Heart right ventricle (tissue), 16 donors: Measurements from ENCODE around the gene DCDC2. TPM values are rescaled to one million over a fixed set of nuclear protein-coding genes. Genes with fewer than 3 reads are reported as not detected.
"Not testable (repeated sequence)": the region's sequence is repeated elsewhere in the genome, so short reads cannot be mapped to it uniquely, and the experiment has no call there.

Source experiments
- ATAC-seq, 8 donors: fragments of 200-7000 bp; cut with Tn5 transposase; one replicate each; pipeline ENCODE4 v1.9.1; 2020; ENCODE audit warnings: mild to moderate bottlenecking in 8 of 8, moderate library complexity in 8 of 8, moderate number of reproducible peaks in 1 of 8
- DNase-seq, 2 donors: peaks; one replicate each; pipeline ENCODE4 v3.0.0-alpha.2; 2020
- H3K27ac ChIP-seq, 10 donors: fragments of 200-600 bp; sonication (generic) in 2 of 10; one replicate each; pipeline versions ENCODE4 v1.5.0 to v1.8.0; 2020 to 2022; ENCODE audit warnings: mild to moderate bottlenecking in 3 of 10
- H3K27me3 ChIP-seq, 7 donors: fragments of 200-600 bp; one replicate each; pipeline ENCODE4 v1.8.0; 2021 to 2022; ENCODE audit warnings: mild to moderate bottlenecking in 2 of 7
- H3K36me3 ChIP-seq, 9 donors: fragments of 200-600 bp; sonication (generic) in 1 of 9; one replicate each; pipeline versions ENCODE4 v1.5.0 to v1.8.0; 2020 to 2022; ENCODE audit warnings: mild to moderate bottlenecking in 2 of 9
- H3K4me1 ChIP-seq, 9 donors: fragments of 200-600 bp; sonication (generic) in 1 of 9; one replicate each; pipeline versions ENCODE4 v1.5.0 to v1.8.0; 2020 to 2022; ENCODE audit warnings: mild to moderate bottlenecking in 4 of 9
- H3K4me3 ChIP-seq, 10 donors: fragments of 200-600 bp; sonication (generic) in 2 of 10; one replicate each; pipeline versions ENCODE4 v1.5.0 to v1.8.0; 2020 to 2022; ENCODE audit warnings: mild to moderate bottlenecking in 7 of 10, moderate library complexity in 2 of 10
- H3K9me3 ChIP-seq, 11 donors: fragments of 200-600 bp in 10 of 11; sonication (generic) in 2 of 11; one replicate each; pipeline versions ENCODE4 v1.5.0 to v1.8.0; 2013 to 2022; ENCODE audit warnings: mild to moderate bottlenecking in 2 of 11, control low read depth in 1 of 11, moderate library complexity in 1 of 11
- CTCF ChIP-seq, 9 donors: fragments of 200-600 bp; sonication (generic) in 2 of 9; IDR thresholded peaks; one replicate each; pipeline versions ENCODE4 v1.5.0 to v1.8.0; 2021 to 2022; ENCODE audit warnings: antibody characterized with exemption in 9 of 9, mild to moderate bottlenecking in 5 of 9, moderate library complexity in 1 of 9
- WGBS, 2 donors: extraction: QIAGEN DNeasy Blood & Tissue Kit; methylation state at CpG; one replicate each; pipeline ENCODE4 v1.1.7; 2013; ENCODE audit warnings: inconsistent platforms in 1 of 2; 5-methylcytosine and 5-hydroxymethylcytosine counted together
- intact Hi-C, 10 donors: fragments of 100-400 bp; cut with DNase I; formaldehyde crosslinking; loops; one replicate each; pipeline versions ENCODE4 v1.11.1 to v1.14.2; 2022
- polyA plus RNA-seq, 2 donors: library from polyadenylated mRNA; stranded (reverse); fragments of 200-250 nt; gene quantifications; one replicate each; pipeline ENCODE4 v1.2.3, GENCODE V29; 2013
- total RNA-seq, 10 donors: library from RNA; stranded (reverse); fragmentation: NEBNext Ultra II Directional in 3 of 10; extraction: Animal tissue kit (Norgen Biotek cat#: 25700) in 3 of 10; gene quantifications; one replicate each; pipeline versions ENCODE4 v1.2.1 to v1.2.4, GENCODE V29; 2021 to 2023
- donor health status: Arrhythmogenic right ventricular cardiomyopathy.
- donor health status: ischemic (EF 13 %, LVEDD 7.1; RV severe dilation, severe dysfunction).
- donor health status: healthy with polysubstance abuse.
- donor health status: DM: no; HTN: yes; CAD: no.
- donor health status: DM: no; HTN: no; CAD: no.
- donor health status: ischemic (EF 25% LVEDD 6.9; RV normal size, moderate dysfunction).
- donor health status: ischemic (EF 25% LVEDD 5.7; RV mildly dilated, moderate dysfunction).
- donor health status: healthy.
- donor health status: DM: yes; HTN: yes; CAD: no.
- donor health status: Ischemic cardiomyopathy.
- donor health status: ischemic (EF 35%, LVEDD 5.7; RV mildly dilated, moderate dysfunction).
- donor health status: nonischemic (EF 11% LVEDD 7.7; RV severe dilation, severe dysfunction).
- donor health status: DM: yes; HTN: yes; CAD: no.
- donor health status: PGD.
- donor health status: ischemic (EF 29% LVEDD 5.4; RV normal size, mild dysfunction).
- donor health status: nonischemic (EF 23%, LVEDD 6.1; RV moderate dilation, normal function).

DCDC2 gene
- total and polyA plus RNA-seq, 12 donors, result 0.06 TPM; not detected in 11

- intact Hi-C loops, result no loop called here
- Histone ChIP-seq H3K27me3 (peaks cover 0 to 6% (median 0%) of the 10 kb centered on the region in 7 donors), H3K9me3 (peaks cover 0 to 22% (median 0%) of the 10 kb centered on the region in 11 donors), H3K36me3 (no peaks in the 10 kb centered on the region), H3K27ac (no peak overlapping the region), H3K4me1 (no peaks in the 10 kb centered on the region), H3K4me3 (no peak overlapping the region)
- DNase-seq (no peak), ATAC-seq (no peak)
- TF ChIP-seq CTCF (IDR thresholded peaks at IDR 0.05), result no peak
- WGBS, 2 donors, result 42 to 48% methylated on average over 4 of the region's 4 CpGs
These were observed 107.9 kb downstream of the DCDC2 start for GRCh38 chr6:24249926-24250325.

- intact Hi-C loops, result no loop called here
- Histone ChIP-seq H3K36me3 (no peaks in the 10 kb centered on the region), H3K27me3 (peaks cover 0 to 4% (median 0%) of the 10 kb centered on the region in 7 donors), H3K4me3 (no peak overlapping the region), H3K27ac (no peak overlapping the region), H3K4me1 (no peaks in the 10 kb centered on the region), H3K9me3 (no peaks in the 10 kb centered on the region)
- ATAC-seq, result no peak
- no peak for TF ChIP-seq CTCF (IDR thresholded peaks at IDR 0.05)
- DNase-seq, result no peak
- 88 to 92% methylated on average over 2 of the region's 2 CpGs for WGBS, 2 donors
These were observed 112.6 kb downstream of the DCDC2 start for GRCh38 chr6:24245275-24245674.

- intact Hi-C loops, result no loop called here
- H3K4me1 ChIP-seq, result no peaks in the 10 kb centered on the region
- DNase-seq, result no peak
- H3K36me3 ChIP-seq, result no peaks in the 10 kb centered on the region
- ATAC-seq, result no peak
- TF ChIP-seq CTCF (IDR thresholded peaks at IDR 0.05), result no peak
- no peak overlapping the region for H3K4me3 ChIP-seq
- no peaks in the 10 kb centered on the region for H3K9me3 ChIP-seq
- peaks cover 0 to 4% (median 0%) of the 10 kb centered on the region in 7 donors for H3K27me3 ChIP-seq
- no peak overlapping the region for H3K27ac ChIP-seq
- WGBS, 2 donors, result 41 to 53% methylated on average over 1 of the region's 1 CpG
These were observed 114.9 kb downstream of the DCDC2 start for GRCh38 chr6:24242924-24243323.

GRCh38 chr6:24241779-24242178 lies 116.1 kb downstream of the DCDC2 start:
- WGBS, 2 donors, result 67 to 71% methylated on average over 1 of the region's 1 CpG
- not testable (repeated sequence) for ATAC-seq

GRCh38 chr6:24240943-24241342 lies 116.9 kb downstream of the DCDC2 start:
- H3K4me3 ChIP-seq, result no peak overlapping the region
- H3K9me3 ChIP-seq, result no peaks in the 10 kb centered on the region
- 70 to 73% methylated on average over 2 of the region's 2 CpGs for WGBS, 2 donors
- H3K4me1 ChIP-seq, result no peaks in the 10 kb centered on the region
- no peaks in the 10 kb centered on the region for H3K36me3 ChIP-seq
- ATAC-seq (no peak), DNase-seq (no peak)
- no peaks in the 10 kb centered on the region for H3K27me3 ChIP-seq
- no peak for TF ChIP-seq CTCF (IDR thresholded peaks at IDR 0.05)
- no peak overlapping the region for H3K27ac ChIP-seq
- intact Hi-C loops, result no loop called here

More at GRCh38 chr6:24241779-24242178, 116.1 kb downstream of the DCDC2 start:
- H3K9me3 ChIP-seq, H3K36me3 ChIP-seq, H3K27me3 ChIP-seq, intact Hi-C loops, H3K4me1 ChIP-seq, DNase-seq, H3K27ac ChIP-seq, H3K4me3 ChIP-seq: not testable (repeated sequence)
